ENCODE measurements around the gene KCNAB2.

- TF ChIP-seq POLR2A (IDR thresholded peaks at IDR 0.05): no peak
- TF ChIP-seq, protein P1, sequence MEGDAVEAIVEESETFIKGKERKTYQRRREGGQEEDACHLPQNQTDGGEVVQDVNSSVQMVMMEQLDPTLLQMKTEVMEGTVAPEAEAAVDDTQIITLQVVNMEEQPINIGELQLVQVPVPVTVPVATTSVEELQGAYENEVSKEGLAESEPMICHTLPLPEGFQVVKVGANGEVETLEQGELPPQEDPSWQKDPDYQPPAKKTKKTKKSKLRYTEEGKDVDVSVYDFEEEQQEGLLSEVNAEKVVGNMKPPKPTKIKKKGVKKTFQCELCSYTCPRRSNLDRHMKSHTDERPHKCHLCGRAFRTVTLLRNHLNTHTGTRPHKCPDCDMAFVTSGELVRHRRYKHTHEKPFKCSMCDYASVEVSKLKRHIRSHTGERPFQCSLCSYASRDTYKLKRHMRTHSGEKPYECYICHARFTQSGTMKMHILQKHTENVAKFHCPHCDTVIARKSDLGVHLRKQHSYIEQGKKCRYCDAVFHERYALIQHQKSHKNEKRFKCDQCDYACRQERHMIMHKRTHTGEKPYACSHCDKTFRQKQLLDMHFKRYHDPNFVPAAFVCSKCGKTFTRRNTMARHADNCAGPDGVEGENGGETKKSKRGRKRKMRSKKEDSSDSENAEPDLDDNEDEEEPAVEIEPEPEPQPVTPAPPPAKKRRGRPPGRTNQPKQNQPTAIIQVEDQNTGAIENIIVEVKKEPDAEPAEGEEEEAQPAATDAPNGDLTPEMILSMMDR (IDR thresholded peaks at IDR 0.05): no peak
Observed at GRCh38 chr1:6118415-6118814, 72.7 kb downstream of the KCNAB2 start.

Measured in prostate gland (tissue), 2 donors.